Ishikawa (cell line): ENCODE measurements around the gene RNF224.

Experiments used
- CEBPB ChIP-seq: IDR thresholded peaks from 2 replicates; pipeline ENCODE4 v1.6.1; 2012
- EP300 ChIP-seq: IDR thresholded peaks from 2 replicates; pipeline ENCODE4 v1.6.1; 2012; ENCODE audit warnings: borderline replicate concordance
- RAD21 ChIP-seq: IDR thresholded peaks from 2 replicates; pipeline ENCODE4 v1.6.1; 2012; ENCODE audit warnings: low read depth
- TAF1 ChIP-seq: IDR thresholded peaks from 2 replicates; pipeline ENCODE4 v1.6.1; 2012; ENCODE audit warnings: low read depth, mild to moderate bottlenecking
- USF1 ChIP-seq: IDR thresholded peaks from 2 replicates; pipeline ENCODE4 v1.6.1; 2012
- YY1 ChIP-seq: IDR thresholded peaks from 2 replicates; pipeline ENCODE4 v1.6.1; 2012; ENCODE audit warnings: low read depth
- ZBTB7A ChIP-seq: IDR thresholded peaks from 2 replicates; pipeline ENCODE4 v1.6.1; 2012; ENCODE audit warnings: low read depth
- TF ChIP-seq, protein P1 (sequence below): IDR thresholded peaks from 2 replicates; pipeline ENCODE4 v1.6.1; 2012; ENCODE audit warnings: low read depth, mild to moderate bottlenecking

DNA sequence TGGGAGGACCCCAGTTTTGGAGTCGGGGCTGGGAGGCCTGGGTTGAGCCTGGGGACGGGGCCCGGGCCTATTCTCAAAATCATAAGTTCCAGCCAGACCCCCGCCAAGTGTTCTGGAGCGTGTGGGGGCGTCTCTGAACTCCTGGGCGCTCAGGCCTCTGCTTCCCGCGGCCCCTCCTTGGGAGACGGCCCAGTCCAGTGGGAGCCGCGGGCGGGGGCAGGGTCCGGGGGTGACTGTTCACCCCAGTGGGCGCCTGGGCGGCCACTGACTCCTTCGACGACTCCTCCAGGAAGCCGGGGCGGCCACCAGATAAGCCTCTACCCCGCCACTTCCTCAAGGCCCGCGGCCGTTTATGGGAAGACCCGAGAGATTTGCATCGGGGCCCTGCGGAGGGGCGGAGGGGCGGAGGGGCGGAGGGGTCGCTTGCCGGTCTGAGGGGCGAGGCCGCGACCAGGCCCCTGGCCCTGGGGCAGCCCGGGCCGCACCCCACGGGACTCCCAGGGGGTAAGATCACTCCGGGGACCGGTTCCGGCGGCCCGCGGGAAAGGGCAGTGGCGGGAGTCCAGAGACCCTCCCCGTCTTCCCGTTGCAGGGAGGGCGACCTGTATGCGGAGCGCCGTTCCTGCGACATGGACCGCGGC, 50.9 kb downstream of the RNF224 start:
- no peak for TF ChIP-seq EP300
- TF ChIP-seq, protein P1, sequence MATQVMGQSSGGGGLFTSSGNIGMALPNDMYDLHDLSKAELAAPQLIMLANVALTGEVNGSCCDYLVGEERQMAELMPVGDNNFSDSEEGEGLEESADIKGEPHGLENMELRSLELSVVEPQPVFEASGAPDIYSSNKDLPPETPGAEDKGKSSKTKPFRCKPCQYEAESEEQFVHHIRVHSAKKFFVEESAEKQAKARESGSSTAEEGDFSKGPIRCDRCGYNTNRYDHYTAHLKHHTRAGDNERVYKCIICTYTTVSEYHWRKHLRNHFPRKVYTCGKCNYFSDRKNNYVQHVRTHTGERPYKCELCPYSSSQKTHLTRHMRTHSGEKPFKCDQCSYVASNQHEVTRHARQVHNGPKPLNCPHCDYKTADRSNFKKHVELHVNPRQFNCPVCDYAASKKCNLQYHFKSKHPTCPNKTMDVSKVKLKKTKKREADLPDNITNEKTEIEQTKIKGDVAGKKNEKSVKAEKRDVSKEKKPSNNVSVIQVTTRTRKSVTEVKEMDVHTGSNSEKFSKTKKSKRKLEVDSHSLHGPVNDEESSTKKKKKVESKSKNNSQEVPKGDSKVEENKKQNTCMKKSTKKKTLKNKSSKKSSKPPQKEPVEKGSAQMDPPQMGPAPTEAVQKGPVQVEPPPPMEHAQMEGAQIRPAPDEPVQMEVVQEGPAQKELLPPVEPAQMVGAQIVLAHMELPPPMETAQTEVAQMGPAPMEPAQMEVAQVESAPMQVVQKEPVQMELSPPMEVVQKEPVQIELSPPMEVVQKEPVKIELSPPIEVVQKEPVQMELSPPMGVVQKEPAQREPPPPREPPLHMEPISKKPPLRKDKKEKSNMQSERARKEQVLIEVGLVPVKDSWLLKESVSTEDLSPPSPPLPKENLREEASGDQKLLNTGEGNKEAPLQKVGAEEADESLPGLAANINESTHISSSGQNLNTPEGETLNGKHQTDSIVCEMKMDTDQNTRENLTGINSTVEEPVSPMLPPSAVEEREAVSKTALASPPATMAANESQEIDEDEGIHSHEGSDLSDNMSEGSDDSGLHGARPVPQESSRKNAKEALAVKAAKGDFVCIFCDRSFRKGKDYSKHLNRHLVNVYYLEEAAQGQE = no peak
- no peak for TF ChIP-seq YY1
- no peak for TF ChIP-seq CEBPB
- no peak for TF ChIP-seq ZBTB7A
- TF ChIP-seq USF1 = no peak
- no peak for TF ChIP-seq TAF1
- TF ChIP-seq RAD21 = no peak
